NCI-H460 (cell line): ENCODE measurements around the gene LRRC34. TPM values are rescaled to one million over a fixed set of nuclear protein-coding genes. Genes with fewer than 3 reads are reported as not detected.

Experiments used
- DNase-seq: peaks from one replicate; pipeline ENCODE4 v3.0.0-alpha.2; 2016; ENCODE audit warnings: low read depth; ENCODE audit errors: extremely low read depth
- total RNA-seq: library from RNA; depleted of rRNA; stranded (reverse); fragments of >200 nt; shearing (Covaris generic); gene quantifications from 2 replicates; pipeline ENCODE4 v1.2.3, GENCODE V29; 2014

LRRC34 gene
- total RNA-seq, 1 experiment from 2014 or later, result 13.7 TPM

DNA sequence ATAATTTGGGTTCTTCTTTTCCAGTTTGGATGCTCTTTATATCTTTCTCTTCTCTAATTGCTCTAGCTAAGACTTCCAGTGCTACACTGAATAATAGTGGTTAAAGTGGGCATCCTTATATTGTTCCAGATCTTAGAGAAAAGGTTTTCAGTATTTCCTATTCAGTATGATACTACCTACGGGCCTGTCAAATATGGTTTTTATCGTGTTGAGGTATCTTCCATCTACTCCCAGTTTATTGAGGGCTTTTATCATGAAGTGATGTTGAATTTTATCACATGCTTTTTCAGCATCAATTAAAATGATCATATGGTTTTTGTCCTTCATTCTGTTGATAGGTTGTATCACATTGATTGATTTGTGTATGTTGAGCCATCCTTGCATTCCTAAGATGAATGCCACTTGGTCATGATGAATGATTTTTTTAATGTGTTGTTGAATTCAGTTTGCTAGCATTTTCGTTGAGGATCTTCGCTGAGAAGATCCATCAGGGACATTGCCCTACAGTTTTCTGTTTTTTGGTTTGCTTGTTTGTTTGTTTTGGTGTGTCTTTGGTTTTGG, 3.0 kb upstream of the LRRC34 start:
- DNase-seq, result no peak

DNA sequence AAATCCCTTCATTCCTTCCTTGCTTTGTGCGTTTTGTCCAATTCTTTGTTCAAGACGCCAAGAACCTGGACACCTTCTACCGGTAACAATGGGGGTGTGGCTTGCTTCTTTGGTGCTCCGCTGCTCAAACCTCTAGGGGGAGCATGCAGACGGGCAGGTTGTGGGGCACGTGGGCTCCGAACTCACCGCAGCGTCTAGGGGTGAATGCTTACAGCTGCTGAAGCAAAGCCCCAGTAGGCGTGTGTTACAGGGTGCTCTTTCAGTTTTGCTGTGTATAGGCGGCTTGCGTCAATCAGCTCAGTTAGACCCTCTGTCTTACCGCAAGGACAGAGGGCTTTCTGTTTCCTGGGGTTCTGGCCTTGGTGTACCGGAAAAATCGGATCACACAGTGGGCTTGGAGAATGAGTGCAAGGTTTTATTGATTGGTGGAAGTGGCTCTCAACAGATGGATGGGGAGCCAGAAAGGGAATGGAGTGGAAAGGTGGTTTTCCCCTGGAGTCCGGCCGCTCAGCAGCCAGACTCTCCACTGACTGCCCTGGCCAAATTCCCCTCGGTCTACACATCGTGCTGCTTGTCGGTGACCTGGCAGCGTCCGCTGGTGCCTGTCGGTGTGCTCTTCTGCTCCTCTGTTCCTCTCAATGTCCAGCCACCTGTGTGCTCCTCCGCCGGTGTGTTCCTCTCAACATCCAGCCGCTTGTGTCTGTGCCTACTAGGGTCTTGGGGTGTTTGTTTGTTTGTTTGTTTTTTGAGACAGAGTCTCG, 1.2 kb upstream of the LRRC34 start:
- peak; percentile 33 for DNase-seq

DNA sequence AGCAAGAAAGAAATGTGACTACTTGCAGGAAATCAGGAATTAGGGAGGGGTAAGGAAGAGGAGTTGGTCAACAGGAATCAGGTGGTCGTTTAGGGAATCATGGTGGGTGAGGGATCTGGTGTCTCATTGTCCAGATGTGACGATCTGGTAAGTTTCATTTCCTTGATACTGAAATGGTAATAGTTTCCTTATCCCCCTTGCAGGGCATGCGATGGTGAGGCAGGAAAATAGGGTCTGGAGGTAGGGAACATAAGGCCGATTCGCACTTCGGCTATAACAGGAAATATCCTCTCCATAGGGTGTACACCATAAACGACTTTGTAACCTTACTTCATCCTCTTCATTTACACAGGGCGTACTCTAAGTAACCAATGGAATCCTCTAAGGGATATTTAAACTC, 574 bp upstream of the LRRC34 start:
- no peak for DNase-seq

DNA sequence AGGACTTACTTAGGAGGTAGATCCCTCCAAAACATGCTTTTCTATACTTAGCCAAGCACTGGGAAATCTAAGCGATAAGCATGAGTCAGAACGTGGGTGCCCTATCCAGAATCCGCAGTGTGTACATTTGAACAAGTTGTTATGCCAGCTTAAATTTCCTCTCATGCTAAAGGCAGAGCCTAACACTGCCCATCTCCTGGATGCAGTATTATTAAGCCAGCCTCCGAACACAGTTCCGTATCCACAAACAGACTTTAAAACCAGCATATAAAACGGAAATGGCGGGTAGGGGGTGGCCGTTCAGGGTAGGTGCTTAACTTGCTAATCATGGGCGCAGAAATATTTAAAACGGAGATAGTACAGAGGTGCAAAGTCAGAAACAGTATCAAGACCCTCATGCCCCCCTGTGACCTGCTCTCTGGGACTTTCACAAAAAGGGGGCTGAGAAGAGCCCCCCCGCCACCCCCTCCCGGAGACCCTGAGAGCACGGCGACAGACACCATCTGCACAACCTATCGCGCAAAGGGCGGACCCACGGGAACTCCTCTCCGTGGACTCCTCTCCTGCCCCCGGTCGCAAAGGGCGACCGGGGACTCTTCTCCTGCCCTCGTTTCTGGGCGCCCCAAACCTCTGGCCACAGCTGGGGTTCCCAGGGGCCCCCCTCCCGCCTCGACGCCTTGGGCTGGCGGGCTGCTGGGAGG, 923 bp downstream of the LRRC34 start:
- DNase-seq, result peak; percentile 11

DNA sequence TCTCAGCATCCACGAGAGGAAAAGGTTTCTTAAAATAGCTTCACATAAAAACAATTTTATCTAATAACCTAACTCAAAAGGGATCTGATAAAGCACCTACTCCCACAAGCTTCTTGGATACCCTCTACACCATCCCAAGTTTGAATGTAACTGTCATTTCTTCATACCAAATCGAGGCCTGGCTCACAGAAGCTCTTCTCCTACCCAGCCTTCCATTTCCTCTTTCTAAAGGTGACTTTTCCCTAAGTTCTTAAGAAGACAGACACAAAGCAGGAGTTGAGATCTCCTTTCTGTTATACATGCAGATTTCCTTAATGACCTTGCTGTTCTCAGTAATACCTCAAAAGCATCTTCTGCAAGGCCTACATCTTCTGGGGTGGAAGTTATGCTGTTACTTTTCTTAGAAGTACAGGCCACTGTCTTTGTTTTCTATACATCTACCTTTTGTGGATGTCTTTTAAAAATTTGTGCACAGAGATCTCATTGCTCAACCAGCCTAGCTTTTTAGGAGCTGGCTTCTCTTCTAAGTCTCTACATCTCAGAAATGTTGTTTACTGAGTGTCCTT, 3.4 kb downstream of the LRRC34 start:
- no peak for DNase-seq

DNA sequence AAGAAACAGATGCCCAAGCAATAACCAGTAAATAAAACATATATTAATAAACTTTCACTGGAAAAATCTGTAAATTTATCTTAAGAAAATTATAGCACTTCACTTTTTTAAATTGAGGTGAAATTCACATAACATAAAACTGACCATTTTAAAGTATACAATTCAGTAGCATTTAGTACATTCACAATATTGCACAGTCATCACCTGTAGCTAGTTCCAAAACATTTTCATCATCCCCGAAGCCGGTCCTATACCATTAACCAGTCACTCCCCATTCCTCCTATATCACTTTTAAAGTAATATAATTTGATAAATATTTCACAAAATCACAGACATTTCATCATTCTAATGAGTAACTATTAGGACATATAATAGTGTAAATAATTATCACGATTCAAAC, 8.0 kb downstream of the LRRC34 start:
- no peak for DNase-seq

DNA sequence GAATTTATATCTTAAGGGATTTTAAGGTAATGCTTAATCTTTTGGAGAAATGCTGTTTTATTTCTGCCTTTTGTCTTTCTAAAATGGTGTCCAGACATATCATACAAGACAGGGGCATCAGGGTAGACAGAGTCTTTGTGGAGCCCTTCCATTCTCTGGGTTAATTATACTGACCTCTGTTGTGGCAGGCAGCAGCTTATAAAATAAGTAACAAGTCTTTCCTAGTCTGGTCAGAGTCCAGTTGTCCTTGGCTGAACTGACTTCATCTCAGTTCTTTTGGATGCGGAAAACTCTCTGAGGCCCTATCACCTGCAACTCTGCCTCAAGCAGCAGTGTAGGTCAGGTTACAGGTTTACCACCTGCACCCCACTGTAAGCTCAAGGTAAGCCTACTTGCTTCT, 20.3 kb downstream of the LRRC34 start:
- no peak for DNase-seq

DNA sequence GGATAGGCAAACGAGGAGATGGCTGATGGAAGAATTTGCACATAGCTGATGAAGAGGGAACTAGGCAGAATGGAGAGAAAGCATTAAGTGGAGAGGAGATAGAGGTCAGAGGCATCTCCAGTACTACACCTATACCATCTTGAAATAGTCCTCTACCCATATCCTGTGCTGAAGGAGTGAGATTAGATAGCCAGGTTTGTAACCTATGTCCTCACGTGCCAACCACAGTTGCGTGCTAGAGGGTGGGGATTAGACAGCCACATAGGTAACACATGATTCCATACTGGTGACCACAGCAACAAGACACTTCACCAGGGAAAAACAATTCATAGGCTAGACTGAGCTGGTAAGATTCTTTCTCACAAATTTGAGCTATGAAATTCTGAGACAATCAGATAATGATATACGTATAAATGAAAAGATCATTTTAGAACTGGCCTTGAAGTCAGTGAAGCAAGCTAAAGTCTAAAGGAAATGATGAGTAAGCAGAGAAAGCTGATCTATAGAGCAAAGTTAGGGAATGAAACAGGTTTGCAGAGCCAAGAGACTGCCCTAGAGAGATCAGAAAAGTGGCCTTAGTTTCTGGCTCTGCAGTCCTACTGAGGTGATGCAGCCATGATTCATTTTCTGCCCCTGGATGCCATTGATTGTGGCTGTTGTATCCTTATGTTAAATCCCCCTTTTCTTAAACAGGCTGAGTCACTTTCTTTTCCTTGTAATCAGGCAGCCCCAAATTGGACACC, 21.8 kb downstream of the LRRC34 start:
- no peak for DNase-seq

DNA sequence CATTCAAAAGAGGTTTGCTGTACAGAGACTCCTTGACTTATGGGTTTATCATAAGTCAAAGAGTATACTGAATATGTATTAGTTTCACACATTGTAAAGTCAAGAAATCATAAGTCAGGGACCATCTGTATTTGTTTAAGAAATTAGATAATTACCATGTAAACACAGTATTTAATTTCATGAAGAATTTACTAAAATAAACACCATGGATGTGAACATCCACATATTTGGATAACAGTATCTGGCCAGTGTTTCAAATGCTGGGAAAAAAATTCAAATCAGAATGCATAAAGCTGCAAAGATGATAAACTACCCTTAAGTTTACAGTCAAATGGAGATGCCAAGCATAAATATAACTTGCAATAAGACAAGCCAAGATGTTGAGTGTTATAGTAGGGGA, 22.5 kb downstream of the LRRC34 start:
- DNase-seq, result no peak

DNA sequence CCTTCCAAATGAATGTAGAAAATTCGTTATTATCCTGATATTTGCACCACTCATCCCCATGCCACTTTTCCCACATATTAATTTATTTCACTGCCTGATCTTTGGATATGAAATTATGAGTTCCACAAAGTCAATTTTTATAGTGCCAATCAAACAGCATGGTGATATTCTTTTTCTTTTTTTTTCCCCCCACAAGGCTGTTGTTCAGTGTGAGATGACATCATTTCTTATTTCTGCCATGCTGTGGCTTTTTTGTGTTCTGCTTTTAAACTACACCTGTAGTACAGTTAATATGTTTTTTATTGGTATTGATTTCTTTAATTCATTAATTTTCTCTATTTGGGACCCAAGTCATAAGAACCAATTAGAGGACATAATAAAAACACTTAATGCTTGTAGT, 24.9 kb downstream of the LRRC34 start:
- no peak for DNase-seq

DNA sequence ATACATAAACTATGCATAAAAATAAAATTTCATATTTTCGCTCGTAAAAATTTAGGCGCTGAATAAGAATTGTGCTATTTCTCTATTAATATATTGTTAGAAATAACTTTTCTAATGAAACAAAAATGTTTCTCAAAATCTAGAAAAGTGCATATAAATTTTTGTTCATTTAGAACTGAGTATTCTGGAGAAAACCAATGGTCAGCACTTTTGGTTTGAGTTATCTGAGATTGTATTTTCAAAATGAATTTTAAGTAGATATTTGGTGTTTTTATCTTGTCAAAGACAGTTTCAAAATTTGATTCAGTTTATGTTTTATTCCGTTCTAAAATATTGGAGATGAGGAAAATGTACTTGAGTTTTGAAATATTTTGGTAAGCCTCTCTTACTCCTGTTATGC, 25.6 kb downstream of the LRRC34 start:
- no peak for DNase-seq

DNA sequence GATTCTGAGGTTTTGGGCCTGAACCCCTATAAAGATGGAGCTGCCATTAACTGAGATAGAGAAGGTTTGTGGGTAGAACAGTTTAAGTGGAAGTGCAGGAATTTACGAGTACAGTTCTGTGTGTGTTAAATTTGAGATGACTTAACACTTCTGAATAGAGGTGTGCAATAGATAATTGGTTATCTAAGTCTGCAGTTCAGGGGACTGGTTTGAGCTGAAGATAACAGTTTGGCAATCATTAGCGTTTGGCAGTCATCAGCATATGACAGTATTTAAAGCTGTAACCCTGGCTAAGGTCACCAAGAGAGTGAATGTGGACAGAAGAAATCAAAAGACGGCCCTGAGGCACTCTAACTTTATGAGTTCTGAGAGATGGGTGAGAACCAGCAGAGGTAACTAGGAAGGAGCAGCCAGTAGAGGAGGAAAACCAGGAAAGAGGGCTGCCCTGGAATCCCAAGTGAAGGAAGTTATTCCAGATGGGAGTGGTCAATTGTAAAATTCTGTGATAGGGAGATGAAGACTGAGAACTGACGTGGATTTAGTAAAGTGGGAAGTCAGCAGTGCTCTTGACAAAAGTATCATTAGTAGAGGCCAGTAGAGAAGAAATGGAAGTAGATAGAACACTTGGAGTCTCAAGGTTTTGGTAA, 31.4 kb downstream of the LRRC34 start:
- no peak for DNase-seq

DNA sequence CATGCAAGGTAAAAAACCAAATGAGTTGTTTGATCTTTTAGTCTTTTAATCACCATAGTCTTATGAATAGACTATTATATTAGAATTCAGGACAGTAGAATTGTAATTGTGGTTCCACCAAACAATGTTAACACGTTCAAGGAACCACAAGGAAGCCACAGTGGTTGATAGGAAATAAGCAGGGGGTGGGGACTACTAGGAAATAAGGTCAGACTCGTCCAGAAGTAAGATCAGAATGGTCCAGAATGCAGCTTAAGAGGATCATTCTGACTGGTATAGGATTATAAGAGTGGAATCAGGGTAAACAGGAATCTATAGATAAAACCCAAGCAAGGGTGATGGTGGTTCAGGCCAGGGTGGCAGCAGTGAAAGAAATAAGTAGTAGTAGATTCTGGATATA, 32.0 kb downstream of the LRRC34 start:
- DNase-seq, result no peak

DNA sequence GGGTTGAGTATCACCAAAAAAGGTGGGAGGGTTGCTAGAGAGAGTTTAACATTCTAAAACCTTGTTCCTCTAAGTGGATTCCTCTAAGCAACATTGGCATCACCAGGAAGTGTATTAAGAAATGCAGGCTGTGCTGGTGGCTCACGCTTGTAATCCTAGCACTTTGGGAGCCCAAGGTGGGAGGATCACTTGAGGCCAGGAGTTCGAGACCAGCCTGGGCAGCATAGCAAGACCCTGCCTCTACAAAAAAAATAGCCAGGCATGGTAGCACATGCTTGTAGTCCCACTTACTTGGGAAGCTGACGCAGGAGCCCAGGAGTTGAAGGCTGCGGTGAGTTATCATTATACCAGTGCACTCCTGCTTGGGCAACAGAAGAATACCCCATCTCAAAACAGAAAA, 34.9 kb downstream of the LRRC34 start:
- DNase-seq, result no peak

DNA sequence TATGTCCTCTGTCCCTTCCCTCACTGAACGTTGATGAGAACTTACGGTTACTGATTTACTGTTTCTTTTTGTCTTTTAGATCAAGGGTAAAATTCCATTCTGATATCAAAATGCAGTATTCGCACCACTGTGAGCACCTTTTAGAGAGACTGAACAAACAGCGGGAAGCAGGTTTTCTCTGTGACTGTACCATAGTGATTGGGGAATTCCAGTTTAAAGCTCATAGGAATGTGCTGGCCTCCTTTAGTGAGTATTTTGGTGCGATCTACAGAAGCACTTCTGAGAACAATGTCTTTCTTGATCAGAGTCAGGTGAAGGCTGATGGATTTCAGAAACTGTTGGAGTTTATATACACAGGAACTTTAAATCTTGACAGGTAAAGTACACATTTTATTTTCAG, 38.5 kb downstream of the LRRC34 start:
- DNase-seq, result no peak

DNA sequence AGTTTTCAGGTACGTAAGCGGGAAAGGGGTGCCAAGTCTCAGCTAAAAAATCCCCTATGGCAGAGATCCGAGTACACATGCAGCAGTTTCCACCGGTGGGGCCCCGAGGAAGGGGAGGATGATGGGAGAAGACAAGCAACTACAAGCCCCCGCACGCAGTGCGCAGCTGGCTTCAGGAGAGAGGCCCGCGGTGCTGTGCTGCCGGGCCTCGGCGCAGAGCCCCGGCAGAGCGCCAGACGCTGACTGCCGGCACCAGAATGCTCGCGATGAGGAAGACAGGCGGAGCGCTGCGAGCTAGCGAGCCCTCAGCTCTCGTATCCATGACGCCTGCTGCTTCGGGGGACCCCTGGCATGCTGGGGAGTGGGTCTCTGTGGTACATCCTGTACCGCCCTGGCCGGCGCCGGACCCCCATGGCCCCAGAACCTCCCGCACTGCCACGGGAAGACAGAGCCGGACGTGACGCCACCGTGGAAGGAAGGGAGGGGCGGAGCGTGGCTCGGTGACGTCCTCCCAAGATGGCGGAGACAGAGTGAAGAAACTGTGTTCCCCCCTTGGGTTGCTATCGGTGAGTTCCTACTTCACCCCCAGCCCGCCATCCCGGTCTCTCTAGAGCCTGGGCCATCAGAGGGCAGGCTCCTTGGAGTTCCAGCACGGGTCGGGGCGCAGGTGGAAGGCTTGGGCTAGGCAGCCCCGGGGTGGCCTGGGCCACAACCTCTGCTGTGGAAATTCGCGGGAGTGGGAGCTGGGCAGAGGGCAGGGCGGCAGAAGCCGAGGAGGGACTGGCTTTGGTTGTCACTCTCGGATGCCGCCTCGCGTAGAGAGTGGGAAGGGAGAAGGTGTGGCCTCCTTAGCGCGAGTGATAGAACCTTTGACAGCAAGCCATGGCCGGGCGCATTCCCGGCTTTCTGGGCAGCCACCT, 39.5 kb downstream of the LRRC34 start, which contains the start of gene MYNN:
Gene MYNN (plus strand): TSS at position 500 of the 920 bp plus-strand sequence. CDS start 900 bp downstream, outside the sequence.
- peak; percentile 76 for DNase-seq

DNA sequence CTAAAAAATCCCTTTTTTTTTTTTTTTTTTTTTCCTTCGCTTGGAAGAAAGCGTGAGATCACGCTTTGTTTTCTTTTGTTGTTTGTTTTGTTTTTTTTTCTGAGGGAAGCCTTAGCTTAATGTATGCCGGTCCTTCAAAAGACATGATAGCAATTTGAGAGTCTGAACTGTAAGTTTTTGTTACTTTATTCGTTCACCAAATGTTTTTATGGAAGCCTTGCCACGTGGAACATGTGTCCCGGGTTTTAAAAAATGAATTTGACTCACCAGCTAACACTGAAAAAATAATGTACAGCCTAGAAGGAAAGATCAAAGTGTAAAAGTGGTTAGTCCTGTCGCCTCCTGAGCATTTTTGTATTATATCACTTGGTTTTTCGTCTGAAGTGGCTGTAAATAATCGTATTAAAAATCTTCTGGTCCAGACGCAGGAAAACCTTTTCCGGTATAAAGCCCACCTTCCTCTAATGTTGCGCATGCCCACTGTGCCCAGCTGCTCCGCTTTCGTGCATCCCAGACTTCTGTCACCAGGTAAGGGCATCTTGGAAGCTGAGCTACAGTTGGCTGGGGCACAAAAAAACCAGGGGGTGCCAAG, 40.3 kb downstream of the LRRC34 start:
- peak; percentile 57 for DNase-seq

DNA sequence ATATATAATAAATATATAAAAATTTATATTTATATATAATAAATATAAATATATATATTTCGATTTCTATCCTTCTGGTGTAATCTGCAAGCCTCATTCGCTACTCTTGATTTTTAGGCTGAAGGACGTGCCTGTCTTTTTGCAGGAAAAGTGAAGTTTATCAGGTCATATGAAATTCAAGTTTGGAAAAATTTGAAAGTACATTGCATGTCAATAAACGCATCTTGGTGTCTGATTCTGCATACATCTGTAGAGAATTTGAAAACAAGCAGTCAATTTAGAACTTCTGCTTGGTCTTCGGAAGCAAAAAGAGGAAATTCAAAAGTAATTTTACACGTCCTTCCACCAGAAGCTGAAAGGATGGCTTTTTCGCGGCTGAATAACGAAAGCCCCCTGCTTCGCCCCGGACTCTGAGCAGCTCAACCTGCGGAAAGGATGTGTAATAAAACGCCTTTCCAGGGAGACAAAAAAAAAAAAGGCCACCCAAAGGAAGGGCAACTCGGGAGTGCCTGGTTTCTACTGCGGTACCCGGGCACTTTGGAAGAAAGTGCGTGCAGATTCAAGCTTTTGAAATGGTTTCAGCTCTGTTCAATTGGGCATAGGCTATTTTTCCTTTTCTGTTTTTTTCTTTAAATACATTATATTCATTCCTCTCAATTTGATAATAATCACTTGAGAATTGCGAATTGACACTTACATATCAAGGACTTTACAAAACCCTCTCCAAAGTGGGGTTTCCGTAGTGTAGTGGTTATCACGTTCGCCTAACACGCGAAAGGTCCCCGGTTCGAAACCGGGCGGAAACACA, 41.0 kb downstream of the LRRC34 start:
- peak; percentile 75 for DNase-seq
